SK-N-SH (cell line): ENCODE data around the gene GRAP. TPM values are rescaled to one million over a fixed set of nuclear protein-coding genes. Genes with fewer than 3 reads are reported as not detected.

Experiments used
- CTCF ChIA-PET: fragments of 300-600, 350-600 bp; formaldehyde crosslinking; extraction: SDS; loops from one replicate; lab custom pipeline; 2021; lab: Yijun Ruan, JAX
- POLR2A ChIA-PET: fragments of 350-600 bp; sonication (Branson Sonifier 250); formaldehyde crosslinking; extraction: SDS; loops from one replicate; lab custom pipeline; 2020; ENCODE audit warnings: antibody characterized with exemption, inconsistent platforms; lab: Yijun Ruan, JAX
- DNase-seq: peaks from one replicate; pipeline ENCODE4 v3.0.0; 2012
- H2AFZ ChIP-seq: fragments of 200-600 bp; sonication (generic); 2 replicates; pipeline ENCODE4 v1.8.1; 2016; ENCODE audit warnings: antibody characterized with exemption, mild to moderate bottlenecking, low read depth
- H3F3A ChIP-seq: fragments of 200-600 bp; sonication (generic); replicated peaks from 2 replicates; pipeline ENCODE3; 2016; ENCODE audit warnings: antibody characterized with exemption, mild to moderate bottlenecking; ENCODE audit not compliant: insufficient read depth
- H3K27ac ChIP-seq, 2 experiments: fragments of 200-500 bp in 1 of 2; fragments of 200-600 bp in 1 of 2; sonication (Bioruptor generic) in 1 of 2; sonication (generic), shearing (Covaris generic) in 1 of 2; 2 replicates each; pipeline versions ENCODE4 v1.5.1 to v1.6.1; 2014 to 2016; ENCODE audit warnings: low read depth in 2 of 2, inconsistent platforms in 1 of 2, low read length in 1 of 2, mild to moderate bottlenecking in 1 of 2, mixed read lengths in 1 of 2
- H3K27me3 ChIP-seq: fragments of 200-600 bp; sonication (generic), shearing (Covaris generic); 2 replicates; pipeline ENCODE4 v1.6.1; 2016; ENCODE audit warnings: mixed run types; ENCODE audit not compliant: insufficient read depth
- H3K36me3 ChIP-seq, 2 experiments: fragments of 200-500 bp in 1 of 2; fragments of 200-600 bp in 1 of 2; sonication (Bioruptor generic) in 1 of 2; sonication (generic) in 1 of 2; replicated peaks in 1 of 2; 2 replicates each; pipeline versions ENCODE3 to v1.5.1; 2014 to 2016; ENCODE audit warnings: low read length in 1 of 2, mild to moderate bottlenecking in 1 of 2; ENCODE audit not compliant: insufficient read depth in 2 of 2, control insufficient read depth in 1 of 2
- H3K4me1 ChIP-seq, 2 experiments: fragments of 200-500 bp in 1 of 2; fragments of 200-600 bp in 1 of 2; sonication (Bioruptor generic) in 1 of 2; sonication (generic), shearing (Covaris generic) in 1 of 2; 2 replicates each; pipeline versions ENCODE4 v1.5.1 to v1.6.1; 2014 to 2016; ENCODE audit warnings: low read depth in 1 of 2, low read length in 1 of 2, mixed run types in 1 of 2; ENCODE audit not compliant: insufficient read depth in 2 of 2, control insufficient read depth in 1 of 2
- H3K4me2 ChIP-seq: fragments of 200-600 bp; sonication (generic), shearing (Covaris generic); 2 replicates; pipeline ENCODE4 v1.6.1; 2017; ENCODE audit warnings: mixed run types
- H3K4me3 ChIP-seq, 2 experiments: fragments of 200-500 bp in 1 of 2; fragments of 200-600 bp in 1 of 2; sonication (Bioruptor generic) in 1 of 2; sonication (generic), shearing (Covaris generic) in 1 of 2; 2 replicates each; pipeline versions ENCODE4 v1.5.1 to v1.8.1; 2014 to 2016; ENCODE audit warnings: low read depth in 2 of 2, inconsistent platforms in 1 of 2, low read length in 1 of 2, mild to moderate bottlenecking in 1 of 2, mixed read lengths in 1 of 2, moderate library complexity in 1 of 2
- H3K79me2 ChIP-seq: fragments of 200-600 bp; sonication (generic); 2 replicates; pipeline ENCODE4 v1.8.1; 2017; ENCODE audit warnings: mild to moderate bottlenecking; ENCODE audit not compliant: insufficient read depth
- H3K9ac ChIP-seq: fragments of 200-600 bp; sonication (generic); 2 replicates; pipeline ENCODE4 v1.6.1; 2017; ENCODE audit warnings: mixed run types
- H3K9me2 ChIP-seq: fragments of 200-600 bp; sonication (generic); 2 replicates; pipeline ENCODE4 v1.6.1; 2017; ENCODE audit warnings: mixed run types
- H3K9me3 ChIP-seq: fragments of 200-600 bp; sonication (generic); 2 replicates; pipeline ENCODE4 v1.6.1; 2017; ENCODE audit warnings: mixed run types, mild to moderate bottlenecking, moderate library complexity
- H4K20me1 ChIP-seq: fragments of 200-600 bp; sonication (generic); 2 replicates; pipeline ENCODE4 v1.6.1; 2017; ENCODE audit warnings: mild to moderate bottlenecking, mixed run types; ENCODE audit not compliant: insufficient read depth
- CHD2 ChIP-seq: fragments of 150-350 bp; IDR thresholded peaks from 2 replicates; pipeline ENCODE4 v1.6.1; 2018; ENCODE audit warnings: low read length; ENCODE audit not compliant: partially characterized antibody
- ELF1 ChIP-seq: IDR thresholded peaks from 2 replicates; pipeline ENCODE4 v1.4.0; 2012
- EP300 ChIP-seq, 2 experiments: IDR thresholded peaks; 2 replicates each; pipeline versions ENCODE4 v1.4.0 to v1.6.1; 2012; ENCODE audit warnings: borderline replicate concordance in 1 of 2, low read depth in 1 of 2, low read length in 1 of 2
- EZH2phosphoT487 ChIP-seq: fragments of 200-600 bp; sonication (generic); IDR thresholded peaks from 2 replicates; pipeline ENCODE4 v1.6.1; 2017; ENCODE audit warnings: low read depth, mixed run types, mild to moderate bottlenecking, antibody characterized with exemption, moderate library complexity, borderline replicate concordance
- FOSL2 ChIP-seq: IDR thresholded peaks from 2 replicates; pipeline ENCODE4 v1.4.0; 2012; ENCODE audit warnings: low read depth, mild to moderate bottlenecking, moderate library complexity, borderline replicate concordance
- FOXJ3 ChIP-seq: sonication (generic); formaldehyde crosslinking; IDR thresholded peaks from 2 replicates; pipeline ENCODE4 v1.5.1; 2020; ENCODE audit warnings: mild to moderate bottlenecking, missing genetic modification reagents
- GABPA ChIP-seq: IDR thresholded peaks from 2 replicates; pipeline ENCODE4 v1.4.0; 2012; ENCODE audit warnings: low read depth, mild to moderate bottlenecking
- GATA2 ChIP-seq: sonication (generic); formaldehyde crosslinking; IDR thresholded peaks from 2 replicates; pipeline ENCODE4 v1.5.0; 2020; ENCODE audit warnings: mild to moderate bottlenecking, missing genetic modification reagents
- JUND ChIP-seq: IDR thresholded peaks from 2 replicates; pipeline ENCODE4 v1.4.0; 2012
- MAX ChIP-seq: IDR thresholded peaks from 2 replicates; pipeline ENCODE4 v1.4.0; 2012; ENCODE audit warnings: low read depth
- MEF2A ChIP-seq: IDR thresholded peaks from 2 replicates; pipeline ENCODE4 v1.4.0; 2012; ENCODE audit warnings: low read depth, borderline replicate concordance
- MXI1 ChIP-seq: IDR thresholded peaks from 2 replicates; pipeline ENCODE4 v1.6.1; 2012; ENCODE audit warnings: mild to moderate bottlenecking, low read depth, low read length, improper control_type of control experiment
- NRF1 ChIP-seq: IDR thresholded peaks from 2 replicates; pipeline ENCODE4 v1.6.1; 2012; ENCODE audit warnings: low read depth, mild to moderate bottlenecking, low read length
- POLR2AphosphoS5 ChIP-seq: IDR thresholded peaks from 2 replicates; pipeline ENCODE4 v1.6.1; 2012; ENCODE audit warnings: low read depth, low read length
- RCOR1 ChIP-seq: fragments of 150-350 bp; IDR thresholded peaks from 2 replicates; pipeline ENCODE4 v1.6.1; 2017; ENCODE audit warnings: antibody characterized with exemption, low read length
- SMC3 ChIP-seq: IDR thresholded peaks from 2 replicates; pipeline ENCODE4 v1.6.1; 2012; ENCODE audit warnings: low read depth, low read length, improper control_type of control experiment
- TCF12 ChIP-seq: IDR thresholded peaks from 2 replicates; pipeline ENCODE4 v1.4.0; 2012
- USF1 ChIP-seq: IDR thresholded peaks from 2 replicates; pipeline ENCODE4 v1.4.0; 2012; ENCODE audit warnings: low read depth, borderline replicate concordance
- USF2 ChIP-seq: fragments of 150-350 bp; IDR thresholded peaks from 2 replicates; pipeline ENCODE4 v1.6.1; 2017; ENCODE audit warnings: antibody characterized with exemption, low read length, low read depth, borderline replicate concordance
- WGBS: methylation state at CpG from one replicate; pipeline ENCODE4 v1.1.6; 2017; ENCODE audit warnings: low lambda C conversion rate; 5-methylcytosine and 5-hydroxymethylcytosine counted together
- polyA plus RNA-seq, 3 experiments: library from polyadenylated mRNA; depleted of rRNA; stranded (reverse); fragments of >200 nt; gene quantifications; 2 replicates each; pipeline ENCODE4 v1.2.3, GENCODE V29; 2012
- TF ChIP-seq, protein P1 (sequence below): IDR thresholded peaks from 2 replicates; pipeline ENCODE4 v1.6.1; 2012; ENCODE audit warnings: mild to moderate bottlenecking, low read depth, low read length, moderate library complexity
- TF ChIP-seq, protein P2 (sequence below): fragments of 200-600 bp; sonication (generic); IDR thresholded peaks from 2 replicates; pipeline ENCODE4 v1.6.1; 2017; ENCODE audit warnings: antibody characterized with exemption, mild to moderate bottlenecking, moderate library complexity

Gene GRAP
- polyA plus RNA-seq, 1 of the 3 experiments (the other 2 are of a cell fraction) = 0.02 TPM

GRCh38 chr17:19022128-19022527, 24.6 kb downstream of the GRAP start:
- no peaks in the 10 kb centered on the region for H3K27me3 ChIP-seq
- POLR2A ChIA-PET = interaction anchor here (1.1 kb wide), 2 partner anchors 58 to 61 kb away, joined by 3 read pairs; no protein-coding TSS in a partner anchor
- H3K9me3 ChIP-seq = no peaks in the 10 kb centered on the region
- H4K20me1 ChIP-seq = no peaks in the 10 kb centered on the region
- H3K36me3 ChIP-seq = no peaks in the 10 kb centered on the region
- no peak overlapping the region; a peak in 1 of 4 replicates for H3K27ac ChIP-seq
- peaks cover 0 to 14% of the 10 kb centered on the region in 2 experiments; a peak in 1 of 4 replicates for H3K4me1 ChIP-seq
- no peaks in the 10 kb centered on the region for H3K9me2 ChIP-seq
- H3F3A ChIP-seq = peaks cover 5% of the 10 kb centered on the region
- H3K79me2 ChIP-seq = no peaks in the 10 kb centered on the region
- no peak for DNase-seq
- CTCF ChIA-PET = interaction anchor here (3.6 kb wide), 1 partner anchor 62 kb away, joined by 26 read pairs; no protein-coding TSS in a partner anchor
- no peak overlapping the region for H2AFZ ChIP-seq
- H3K4me2 ChIP-seq = no peak overlapping the region
- 75% methylated on average over 3 of the region's 5 CpGs for WGBS
- TF ChIP-seq MXI1 (no peak), MAX (no peak), SMC3 (no peak)
- TF ChIP-seq, all 33 proteins: peak for 0
- Histone ChIP-seq H3K9ac (no peak overlapping the region), H3K4me3 (no peak overlapping the region)

DNA sequence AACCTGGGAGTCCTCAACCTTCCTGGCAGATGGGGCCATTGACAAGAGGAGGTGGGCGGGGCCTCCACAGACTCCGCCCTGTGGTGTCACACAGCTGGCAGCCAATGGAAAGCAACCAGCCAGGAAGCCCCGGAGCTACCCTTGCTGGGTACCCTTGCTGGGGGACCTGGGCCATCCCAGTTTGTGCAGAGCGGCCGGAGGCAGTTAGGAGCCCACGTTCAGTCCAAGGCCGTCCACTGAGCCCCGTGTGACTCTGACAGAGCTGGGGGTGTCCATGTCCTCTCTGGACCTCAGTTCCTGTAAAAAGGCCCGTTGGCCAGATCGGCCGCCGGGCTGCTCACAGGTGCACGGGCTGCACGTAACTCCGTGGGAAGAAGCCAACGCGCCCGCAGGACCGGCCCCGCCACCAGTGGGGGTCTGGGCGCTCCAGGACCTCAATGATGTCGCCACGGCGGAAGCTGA, 25.1 kb downstream of the GRAP start:
- no peak overlapping the region for H2AFZ ChIP-seq
- no peak overlapping the region for H3K4me3 ChIP-seq
- no peaks in the 10 kb centered on the region for H3K27me3 ChIP-seq
- ChIA-PET POLR2A (no interaction called here), CTCF (interaction anchor here (3.6 kb wide), 1 partner anchor 61 kb away, joined by 26 read pairs; no protein-coding TSS in a partner anchor)
- peaks cover 0 to 14% of the 10 kb centered on the region in 2 experiments; a peak in 1 of 4 replicates for H3K4me1 ChIP-seq
- no peak overlapping the region for H3K27ac ChIP-seq
- no peaks in the 10 kb centered on the region for H3K9me2 ChIP-seq
- no peak for DNase-seq
- no peaks in the 10 kb centered on the region for H3K36me3 ChIP-seq
- H3K79me2 ChIP-seq = no peaks in the 10 kb centered on the region
- no peak overlapping the region for H3K4me2 ChIP-seq
- no peaks in the 10 kb centered on the region for H4K20me1 ChIP-seq
- H3K9ac ChIP-seq = no peak overlapping the region
- 94% methylated on average over 17 of the region's 24 CpGs for WGBS
- H3F3A ChIP-seq = peaks cover 5% of the 10 kb centered on the region
- TF ChIP-seq MXI1 = no peak
- no peak for TF ChIP-seq FOSL2
- TF ChIP-seq RCOR1 = no peak
- TF ChIP-seq USF1 = no peak
- TF ChIP-seq, protein P1, sequence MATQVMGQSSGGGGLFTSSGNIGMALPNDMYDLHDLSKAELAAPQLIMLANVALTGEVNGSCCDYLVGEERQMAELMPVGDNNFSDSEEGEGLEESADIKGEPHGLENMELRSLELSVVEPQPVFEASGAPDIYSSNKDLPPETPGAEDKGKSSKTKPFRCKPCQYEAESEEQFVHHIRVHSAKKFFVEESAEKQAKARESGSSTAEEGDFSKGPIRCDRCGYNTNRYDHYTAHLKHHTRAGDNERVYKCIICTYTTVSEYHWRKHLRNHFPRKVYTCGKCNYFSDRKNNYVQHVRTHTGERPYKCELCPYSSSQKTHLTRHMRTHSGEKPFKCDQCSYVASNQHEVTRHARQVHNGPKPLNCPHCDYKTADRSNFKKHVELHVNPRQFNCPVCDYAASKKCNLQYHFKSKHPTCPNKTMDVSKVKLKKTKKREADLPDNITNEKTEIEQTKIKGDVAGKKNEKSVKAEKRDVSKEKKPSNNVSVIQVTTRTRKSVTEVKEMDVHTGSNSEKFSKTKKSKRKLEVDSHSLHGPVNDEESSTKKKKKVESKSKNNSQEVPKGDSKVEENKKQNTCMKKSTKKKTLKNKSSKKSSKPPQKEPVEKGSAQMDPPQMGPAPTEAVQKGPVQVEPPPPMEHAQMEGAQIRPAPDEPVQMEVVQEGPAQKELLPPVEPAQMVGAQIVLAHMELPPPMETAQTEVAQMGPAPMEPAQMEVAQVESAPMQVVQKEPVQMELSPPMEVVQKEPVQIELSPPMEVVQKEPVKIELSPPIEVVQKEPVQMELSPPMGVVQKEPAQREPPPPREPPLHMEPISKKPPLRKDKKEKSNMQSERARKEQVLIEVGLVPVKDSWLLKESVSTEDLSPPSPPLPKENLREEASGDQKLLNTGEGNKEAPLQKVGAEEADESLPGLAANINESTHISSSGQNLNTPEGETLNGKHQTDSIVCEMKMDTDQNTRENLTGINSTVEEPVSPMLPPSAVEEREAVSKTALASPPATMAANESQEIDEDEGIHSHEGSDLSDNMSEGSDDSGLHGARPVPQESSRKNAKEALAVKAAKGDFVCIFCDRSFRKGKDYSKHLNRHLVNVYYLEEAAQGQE = no peak
- TF ChIP-seq USF2 = no peak
- no peak for TF ChIP-seq FOXJ3 (CRISPR knock-in tag)
- no peak for TF ChIP-seq GABPA
- no peak for TF ChIP-seq TCF12
- no peak for TF ChIP-seq MEF2A
- no peak for TF ChIP-seq ELF1
- TF ChIP-seq JUND = no peak
- no peak for TF ChIP-seq GATA2 (CRISPR knock-in tag)
- TF ChIP-seq NRF1 = no peak
- TF ChIP-seq EZH2phosphoT487 = no peak
- TF ChIP-seq POLR2AphosphoS5 = no peak
- no peak for TF ChIP-seq CHD2
- TF ChIP-seq, protein P2, sequence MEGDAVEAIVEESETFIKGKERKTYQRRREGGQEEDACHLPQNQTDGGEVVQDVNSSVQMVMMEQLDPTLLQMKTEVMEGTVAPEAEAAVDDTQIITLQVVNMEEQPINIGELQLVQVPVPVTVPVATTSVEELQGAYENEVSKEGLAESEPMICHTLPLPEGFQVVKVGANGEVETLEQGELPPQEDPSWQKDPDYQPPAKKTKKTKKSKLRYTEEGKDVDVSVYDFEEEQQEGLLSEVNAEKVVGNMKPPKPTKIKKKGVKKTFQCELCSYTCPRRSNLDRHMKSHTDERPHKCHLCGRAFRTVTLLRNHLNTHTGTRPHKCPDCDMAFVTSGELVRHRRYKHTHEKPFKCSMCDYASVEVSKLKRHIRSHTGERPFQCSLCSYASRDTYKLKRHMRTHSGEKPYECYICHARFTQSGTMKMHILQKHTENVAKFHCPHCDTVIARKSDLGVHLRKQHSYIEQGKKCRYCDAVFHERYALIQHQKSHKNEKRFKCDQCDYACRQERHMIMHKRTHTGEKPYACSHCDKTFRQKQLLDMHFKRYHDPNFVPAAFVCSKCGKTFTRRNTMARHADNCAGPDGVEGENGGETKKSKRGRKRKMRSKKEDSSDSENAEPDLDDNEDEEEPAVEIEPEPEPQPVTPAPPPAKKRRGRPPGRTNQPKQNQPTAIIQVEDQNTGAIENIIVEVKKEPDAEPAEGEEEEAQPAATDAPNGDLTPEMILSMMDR = no peak
- TF ChIP-seq EP300 (IDR thresholded peaks at IDR 0.05; ENCODE audit: borderline replicate concordance in 1 of 2, low read depth in 1 of 2, low read length in 1 of 2) = no peak
- no peaks in the 10 kb centered on the region for H3K9me3 ChIP-seq
